ENCODE results near the gene C20orf202.

DNA sequence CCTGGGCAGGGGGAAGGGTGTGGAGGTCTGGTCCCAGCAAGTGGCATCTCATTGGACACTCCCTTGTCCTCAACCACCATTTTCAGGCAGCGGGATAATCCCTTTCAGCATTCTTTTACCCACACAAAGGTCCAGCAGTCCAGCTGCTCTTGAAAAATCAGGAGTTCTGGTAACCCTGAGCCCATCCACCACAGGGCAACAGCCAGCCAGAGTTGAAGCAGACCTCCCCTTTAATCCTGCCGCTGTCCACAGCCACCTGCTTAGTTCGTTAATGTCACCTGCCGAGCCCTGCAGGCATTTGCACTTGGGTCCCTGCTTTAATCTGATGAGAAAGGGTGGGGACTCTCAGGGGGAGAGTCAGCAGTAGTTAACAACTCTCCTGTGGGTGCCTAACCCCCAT lies 29.6 kb upstream of the C20orf202 start:
- TF ChIP-seq, protein P1, sequence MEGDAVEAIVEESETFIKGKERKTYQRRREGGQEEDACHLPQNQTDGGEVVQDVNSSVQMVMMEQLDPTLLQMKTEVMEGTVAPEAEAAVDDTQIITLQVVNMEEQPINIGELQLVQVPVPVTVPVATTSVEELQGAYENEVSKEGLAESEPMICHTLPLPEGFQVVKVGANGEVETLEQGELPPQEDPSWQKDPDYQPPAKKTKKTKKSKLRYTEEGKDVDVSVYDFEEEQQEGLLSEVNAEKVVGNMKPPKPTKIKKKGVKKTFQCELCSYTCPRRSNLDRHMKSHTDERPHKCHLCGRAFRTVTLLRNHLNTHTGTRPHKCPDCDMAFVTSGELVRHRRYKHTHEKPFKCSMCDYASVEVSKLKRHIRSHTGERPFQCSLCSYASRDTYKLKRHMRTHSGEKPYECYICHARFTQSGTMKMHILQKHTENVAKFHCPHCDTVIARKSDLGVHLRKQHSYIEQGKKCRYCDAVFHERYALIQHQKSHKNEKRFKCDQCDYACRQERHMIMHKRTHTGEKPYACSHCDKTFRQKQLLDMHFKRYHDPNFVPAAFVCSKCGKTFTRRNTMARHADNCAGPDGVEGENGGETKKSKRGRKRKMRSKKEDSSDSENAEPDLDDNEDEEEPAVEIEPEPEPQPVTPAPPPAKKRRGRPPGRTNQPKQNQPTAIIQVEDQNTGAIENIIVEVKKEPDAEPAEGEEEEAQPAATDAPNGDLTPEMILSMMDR (IDR thresholded peaks at IDR 0.05): no peak
- no peak for TF ChIP-seq POLR2A (IDR thresholded peaks at IDR 0.05)
